Measurements from ENCODE around the gene FHL1.

FHL1 gene

DNA sequence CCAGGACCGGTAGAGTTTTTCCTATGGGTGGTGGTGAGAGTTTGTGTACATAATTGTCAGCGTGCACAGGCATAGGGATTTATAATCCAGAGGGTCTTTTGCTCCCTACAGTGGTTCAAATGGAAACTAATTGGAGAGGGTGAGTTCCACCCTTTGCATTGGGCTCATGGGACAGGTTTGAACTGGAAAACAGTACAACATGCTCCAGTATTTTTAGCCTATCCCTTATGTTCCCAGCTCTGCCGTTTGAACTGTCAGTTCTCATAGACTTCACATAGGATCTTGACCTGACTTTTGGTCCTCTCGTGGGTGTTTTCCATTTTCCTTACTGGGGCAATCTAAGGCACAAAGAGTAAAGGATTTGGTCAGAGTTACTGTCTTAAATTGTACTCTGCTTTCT is 31.8 kb downstream of the FHL1 start:
- in situ Hi-C loops (cut with HindIII; ENCODE audit: low sequenced_read_pairs): no loop called here
- DNase-seq (ENCODE audit: low read depth, low spot score): no peak
- H3K4me3 ChIP-seq (ENCODE audit: low read depth, low read length): no peak overlapping the region
- TF ChIP-seq, protein P1, sequence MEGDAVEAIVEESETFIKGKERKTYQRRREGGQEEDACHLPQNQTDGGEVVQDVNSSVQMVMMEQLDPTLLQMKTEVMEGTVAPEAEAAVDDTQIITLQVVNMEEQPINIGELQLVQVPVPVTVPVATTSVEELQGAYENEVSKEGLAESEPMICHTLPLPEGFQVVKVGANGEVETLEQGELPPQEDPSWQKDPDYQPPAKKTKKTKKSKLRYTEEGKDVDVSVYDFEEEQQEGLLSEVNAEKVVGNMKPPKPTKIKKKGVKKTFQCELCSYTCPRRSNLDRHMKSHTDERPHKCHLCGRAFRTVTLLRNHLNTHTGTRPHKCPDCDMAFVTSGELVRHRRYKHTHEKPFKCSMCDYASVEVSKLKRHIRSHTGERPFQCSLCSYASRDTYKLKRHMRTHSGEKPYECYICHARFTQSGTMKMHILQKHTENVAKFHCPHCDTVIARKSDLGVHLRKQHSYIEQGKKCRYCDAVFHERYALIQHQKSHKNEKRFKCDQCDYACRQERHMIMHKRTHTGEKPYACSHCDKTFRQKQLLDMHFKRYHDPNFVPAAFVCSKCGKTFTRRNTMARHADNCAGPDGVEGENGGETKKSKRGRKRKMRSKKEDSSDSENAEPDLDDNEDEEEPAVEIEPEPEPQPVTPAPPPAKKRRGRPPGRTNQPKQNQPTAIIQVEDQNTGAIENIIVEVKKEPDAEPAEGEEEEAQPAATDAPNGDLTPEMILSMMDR (IDR thresholded peaks at IDR 0.05; ENCODE audit: low read depth, low read length): no peak

- no peak for DNase-seq (ENCODE audit: low read depth, low spot score)
- in situ Hi-C loops (cut with HindIII; ENCODE audit: low sequenced_read_pairs): no loop called here
- TF ChIP-seq, protein P1 (IDR thresholded peaks at IDR 0.05; ENCODE audit: low read depth, low read length): no peak
- H3K4me3 ChIP-seq (ENCODE audit: low read depth, low read length): no peak overlapping the region
Observed at GRCh38 chrX:136182414-136182813, 35.1 kb downstream of the FHL1 start.

DNA sequence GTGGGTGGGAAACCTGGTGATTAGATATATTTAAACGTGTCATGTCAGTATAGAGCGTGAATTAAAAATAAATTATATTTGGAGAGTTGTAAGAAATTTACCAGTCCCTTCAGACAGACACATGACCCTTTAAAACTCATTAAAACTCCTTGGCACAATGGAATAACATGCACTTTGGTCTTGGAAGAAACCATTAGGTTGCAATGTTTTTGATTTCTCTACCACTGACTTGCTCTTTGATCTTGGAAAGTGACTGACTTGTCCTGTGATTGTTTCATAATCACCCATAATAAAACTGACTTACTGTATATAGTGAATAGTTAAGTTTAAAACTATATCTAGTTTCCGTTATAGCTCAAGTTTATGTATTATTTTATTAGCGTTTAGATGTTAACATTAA is 35.8 kb downstream of the FHL1 start:
- TF ChIP-seq, protein P1 (IDR thresholded peaks at IDR 0.05; ENCODE audit: low read depth, low read length): no peak
- no peak for DNase-seq (ENCODE audit: low read depth, low spot score)
- in situ Hi-C loops (cut with HindIII; ENCODE audit: low sequenced_read_pairs): no loop called here
- no peak overlapping the region for H3K4me3 ChIP-seq (ENCODE audit: low read depth, low read length)

GRCh38 chrX:136183917-136184316 is 36.6 kb downstream of the FHL1 start:
- TF ChIP-seq, protein P1 (IDR thresholded peaks at IDR 0.05; ENCODE audit: low read depth, low read length): no peak
- in situ Hi-C loops (cut with HindIII; ENCODE audit: low sequenced_read_pairs): no loop called here
- DNase-seq (ENCODE audit: low read depth, low spot score): no peak
- no peak overlapping the region for H3K4me3 ChIP-seq (ENCODE audit: low read depth, low read length)

- TF ChIP-seq, protein P1 (IDR thresholded peaks at IDR 0.05; ENCODE audit: low read depth, low read length): no peak
- in situ Hi-C loops (cut with HindIII; ENCODE audit: low sequenced_read_pairs): no loop called here
Observed at GRCh38 chrX:136185401-136186022, 38.2 kb downstream of the FHL1 start.

GRCh38 chrX:136186023-136186413 is 38.7 kb downstream of the FHL1 start:
- no peak for DNase-seq (ENCODE audit: low read depth, low spot score)
- in situ Hi-C loops (cut with HindIII; ENCODE audit: low sequenced_read_pairs): no loop called here
- H3K4me3 ChIP-seq (ENCODE audit: low read depth, low read length): no peak overlapping the region
- TF ChIP-seq, protein P1 (IDR thresholded peaks at IDR 0.05; ENCODE audit: low read depth, low read length): no peak

More at GRCh38 chrX:136185401-136186022, 38.2 kb downstream of the FHL1 start:
- no peak for DNase-seq (ENCODE audit: low read depth, low spot score)
- no peak overlapping the region for H3K4me3 ChIP-seq (ENCODE audit: low read depth, low read length)
